GM12801 (cell line): ENCODE data around the gene MPPED2.

Experiments
- CTCF ChIP-seq: IDR thresholded peaks from one replicate; pipeline ENCODE4 v1.5.1; 2011; ENCODE audit warnings: control low read depth; ENCODE audit not compliant: insufficient read length; ENCODE audit errors: extremely low read depth

Gene MPPED2

DNA sequence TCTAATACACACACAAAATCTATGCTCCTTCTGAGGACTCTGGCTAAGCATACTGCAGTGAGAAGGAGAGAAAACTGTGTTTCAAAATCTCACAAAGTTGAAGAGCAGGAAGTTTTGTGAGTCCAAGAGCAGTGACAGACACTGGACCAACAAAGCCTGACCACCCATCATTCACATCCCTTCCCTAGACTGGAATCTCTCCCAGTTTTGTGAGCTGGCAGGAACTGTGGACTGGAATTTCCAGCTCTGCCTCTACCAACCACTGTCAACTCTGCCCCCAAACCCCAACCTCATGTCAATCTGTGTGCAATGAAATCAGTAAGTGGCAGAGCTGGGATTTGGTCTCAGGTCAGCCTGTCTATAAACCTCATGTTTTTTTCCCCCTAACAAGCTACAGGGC, 150.7 kb downstream of the MPPED2 start:
- no peak for TF ChIP-seq CTCF

DNA sequence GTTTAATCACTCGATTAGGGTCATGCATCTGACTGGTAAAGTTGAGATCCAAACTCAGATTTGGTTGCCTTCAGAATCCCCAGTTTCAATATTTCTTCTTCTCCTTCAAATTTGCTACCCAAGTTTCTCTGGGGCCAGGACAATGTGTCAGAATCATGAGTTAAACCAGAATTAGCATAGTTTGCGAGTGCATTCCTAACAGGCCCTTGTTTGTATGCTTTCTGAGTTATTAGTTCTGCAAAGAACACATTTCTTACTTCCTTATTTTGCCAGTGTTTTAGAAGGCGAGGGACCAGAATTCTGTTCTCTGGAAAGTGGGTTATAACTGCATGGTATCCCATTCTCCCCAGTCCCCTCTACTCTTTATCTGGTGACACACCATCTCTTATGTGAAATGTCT, 151.3 kb downstream of the MPPED2 start:
- no peak for TF ChIP-seq CTCF

- TF ChIP-seq CTCF: no peak
Observed at GRCh38 chr11:30433831-30434230, 152.3 kb downstream of the MPPED2 start.

- no peak for TF ChIP-seq CTCF
Observed at GRCh38 chr11:30432716-30433115, 153.4 kb downstream of the MPPED2 start.

DNA sequence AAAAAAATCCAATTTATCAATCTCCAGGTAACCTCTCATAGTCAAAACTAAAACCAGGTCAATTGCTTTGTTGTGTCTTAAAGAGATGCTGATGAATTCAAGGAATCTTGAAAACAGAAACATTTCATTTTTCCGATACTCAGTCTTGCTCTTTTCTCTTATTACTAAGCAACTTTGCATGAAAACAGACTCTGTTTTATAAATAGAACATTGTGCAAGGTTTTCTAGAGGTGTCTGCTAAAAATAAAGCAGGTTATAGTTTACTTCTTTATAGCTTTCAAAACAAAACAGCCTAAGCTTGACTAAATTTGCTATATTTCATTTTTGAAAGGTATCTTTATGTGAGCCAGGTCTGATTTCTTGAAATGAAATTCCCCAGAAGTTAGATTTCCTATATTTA, 154.0 kb downstream of the MPPED2 start:
- no peak for TF ChIP-seq CTCF

DNA sequence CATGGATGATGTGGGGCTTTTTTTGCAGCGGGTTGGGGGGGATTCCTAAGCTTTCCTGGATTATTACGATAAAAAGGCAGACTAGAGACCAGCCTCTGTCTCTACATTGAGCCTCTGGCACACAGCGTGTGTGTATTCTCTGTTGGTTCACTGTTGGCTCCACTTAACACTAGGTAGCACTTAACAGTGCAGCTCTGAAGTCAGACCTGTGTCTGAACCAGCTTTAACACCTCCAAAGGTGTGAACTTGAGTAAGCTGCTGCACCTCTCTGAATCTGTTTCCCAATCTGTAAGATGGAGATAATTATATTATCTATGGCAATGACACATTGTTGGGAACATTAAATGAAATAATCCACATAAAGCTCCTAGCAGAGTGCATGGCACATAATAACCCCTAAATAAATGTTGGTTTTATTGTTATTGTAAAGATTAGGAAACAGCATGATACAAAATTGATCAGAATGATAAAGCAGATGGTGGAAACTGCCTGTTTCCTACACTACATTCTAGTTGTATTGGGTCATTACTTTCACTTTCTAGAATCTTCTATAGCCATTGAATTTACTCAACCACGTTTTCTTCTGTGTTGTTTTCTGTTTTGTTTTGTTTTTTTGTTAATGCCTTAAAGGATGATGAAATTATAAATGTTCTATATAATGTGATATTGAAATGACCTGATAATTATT, 154.9 kb downstream of the MPPED2 start:
- no peak for TF ChIP-seq CTCF

GRCh38 chr11:30429550-30429949, 156.6 kb downstream of the MPPED2 start:
- TF ChIP-seq CTCF: no peak
